ENCODE measurements around the gene KCND2.

Gene KCND2

DNA sequence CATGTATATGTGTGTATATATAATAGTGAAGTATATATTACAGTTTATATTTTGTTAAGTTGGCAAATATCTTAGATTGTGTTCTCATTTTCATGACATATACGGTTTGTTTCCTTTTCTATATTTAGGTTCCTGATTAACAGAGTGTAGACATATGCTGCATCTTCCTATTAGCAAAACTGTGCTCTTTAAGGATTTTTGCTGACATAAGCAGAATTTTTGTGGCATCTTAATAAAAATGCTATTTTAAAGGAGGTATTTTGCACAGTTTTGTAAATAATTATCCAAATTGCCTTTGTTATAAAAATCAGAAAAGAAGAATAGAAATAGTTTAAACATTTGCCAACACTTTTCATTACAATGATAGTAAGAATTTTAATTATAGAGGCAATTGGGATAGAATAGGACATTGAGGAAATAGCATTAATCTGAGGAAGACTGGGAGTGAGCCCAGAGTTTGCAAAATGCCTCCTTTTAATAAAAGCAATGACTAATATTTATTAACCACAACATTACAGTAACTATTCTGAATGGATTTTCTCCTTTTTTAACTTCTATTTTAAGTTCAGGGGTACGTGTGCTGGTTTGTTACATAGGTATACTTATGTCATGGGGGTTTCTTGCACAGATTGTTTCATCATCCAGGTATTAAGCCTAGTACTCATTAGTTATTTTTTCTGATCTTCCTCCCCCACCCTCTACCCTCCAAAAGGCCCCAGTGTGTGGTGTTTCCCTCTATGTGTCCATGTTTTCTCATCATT is 38.2 kb downstream of the KCND2 start:
- DNase-seq (ENCODE audit: low read depth), result no peak

GRCh38 chr7:120320218-120320961 is 47.4 kb downstream of the KCND2 start:
- DNase-seq (ENCODE audit: low read depth), result no peak

DNA sequence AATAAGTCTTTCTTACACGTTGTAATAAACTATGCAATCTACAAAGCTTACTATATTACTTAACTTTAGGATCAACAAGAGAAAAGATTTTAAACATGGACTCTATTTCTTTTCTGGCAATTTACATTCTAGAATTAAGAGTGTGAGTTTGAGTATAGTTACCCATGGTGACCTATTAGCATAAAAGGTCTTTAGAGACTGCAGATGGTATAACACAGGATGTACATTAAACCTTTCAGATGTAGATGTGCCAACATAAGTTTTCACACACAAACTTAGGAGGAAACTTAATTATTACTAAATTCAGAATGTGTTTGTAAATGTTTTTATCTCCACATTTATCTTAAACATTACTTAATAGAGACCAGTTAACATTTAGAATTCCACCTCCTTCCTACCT is 54.1 kb downstream of the KCND2 start:
- no peak for DNase-seq (ENCODE audit: low read depth)

- no peak for DNase-seq (ENCODE audit: low read depth)
Observed at GRCh38 chr7:120332433-120332832, 59.5 kb downstream of the KCND2 start.

- DNase-seq (ENCODE audit: low read depth), result no peak
Observed at GRCh38 chr7:120334475-120334874, 61.5 kb downstream of the KCND2 start.

- DNase-seq (ENCODE audit: low read depth), result no peak
Observed at GRCh38 chr7:120337308-120337907, 64.4 kb downstream of the KCND2 start.

GRCh38 chr7:120344276-120344675 is 71.3 kb downstream of the KCND2 start:
- DNase-seq (ENCODE audit: low read depth), result no peak

GRCh38 chr7:120353171-120353570 is 80.2 kb downstream of the KCND2 start:
- DNase-seq (ENCODE audit: low read depth), result no peak

DNA sequence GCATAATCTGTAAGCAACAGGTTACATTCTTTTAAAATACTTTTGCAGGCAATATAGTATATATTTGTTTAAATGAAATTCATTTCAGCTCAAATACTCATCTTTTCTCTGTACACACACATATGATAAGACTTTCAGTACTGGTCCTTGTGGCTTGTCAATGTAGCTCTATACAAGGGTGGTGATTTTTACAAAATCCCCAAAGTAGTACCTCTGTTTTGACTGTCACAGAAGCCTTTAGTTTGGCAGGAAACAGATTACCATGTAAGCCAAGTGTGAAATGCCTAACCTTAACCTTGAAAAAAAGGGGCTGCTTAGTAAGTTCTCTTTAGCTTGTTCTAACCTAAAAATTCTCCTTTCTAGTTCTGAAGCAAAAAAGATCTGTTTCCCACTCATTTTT is 87.9 kb downstream of the KCND2 start:
- DNase-seq (ENCODE audit: low read depth), result no peak

- no peak for DNase-seq (ENCODE audit: low read depth)
Observed at GRCh38 chr7:120363414-120363813, 90.4 kb downstream of the KCND2 start.

DNA sequence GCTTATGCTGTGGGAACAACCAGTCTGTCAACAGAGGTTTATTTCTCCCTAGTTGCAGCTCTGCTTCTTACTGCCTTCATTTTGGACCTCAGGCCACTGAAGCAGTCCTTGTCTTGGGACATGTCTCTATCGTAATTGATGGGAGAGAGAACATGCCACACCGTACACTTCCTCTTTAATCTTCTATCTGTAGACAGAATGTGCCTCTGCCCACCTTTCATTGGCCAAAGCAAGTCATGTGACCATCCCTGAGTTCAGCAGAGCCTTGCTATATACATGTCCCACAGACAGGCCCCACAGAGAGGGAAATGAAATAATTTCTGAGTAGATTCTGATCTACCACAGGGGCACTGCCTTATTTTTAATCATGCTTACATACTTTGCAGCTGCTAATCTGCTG is 98.0 kb downstream of the KCND2 start:
- no peak for DNase-seq (ENCODE audit: low read depth)

DNA sequence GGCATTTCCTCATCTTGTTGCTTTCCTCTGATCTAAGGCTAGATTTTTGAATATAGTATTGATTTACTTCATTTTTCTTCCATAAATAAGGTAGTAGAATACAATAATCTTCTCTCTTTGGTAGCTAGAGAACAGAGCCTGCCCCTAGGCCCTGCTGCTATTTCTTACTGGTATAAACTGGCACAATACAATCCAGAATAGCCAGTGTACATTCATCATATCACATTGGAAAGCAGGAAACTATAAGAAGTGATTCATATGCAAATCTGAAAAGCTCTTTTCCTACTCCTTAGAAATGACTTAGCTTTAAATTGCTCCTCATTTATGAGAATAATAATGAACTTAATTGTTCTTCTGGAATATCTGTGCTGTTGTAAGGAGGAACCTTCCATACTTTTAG is 100.2 kb downstream of the KCND2 start:
- DNase-seq (ENCODE audit: low read depth), result no peak

DNA sequence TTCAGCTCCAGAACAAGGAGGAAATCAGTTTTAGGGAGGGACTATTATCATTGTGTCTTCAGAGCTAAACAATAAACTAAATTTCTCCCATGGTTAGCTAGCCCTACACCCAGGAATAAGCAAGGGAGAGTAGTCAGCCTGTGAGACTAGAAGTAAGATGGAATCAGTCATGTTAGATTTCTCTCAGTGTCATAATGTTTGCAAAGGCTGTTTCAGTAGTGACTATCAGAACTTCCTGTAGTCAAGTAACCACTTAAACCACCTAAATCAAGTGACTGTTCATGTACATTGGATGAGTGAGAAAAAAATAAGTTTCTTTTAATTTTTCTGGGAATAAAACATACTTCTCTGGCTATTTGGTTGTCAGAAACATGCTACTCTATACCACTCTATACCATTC is 121.6 kb downstream of the KCND2 start:
- DNase-seq (ENCODE audit: low read depth), result no peak

GRCh38 chr7:120395526-120396019 is 122.6 kb downstream of the KCND2 start:
- no peak for DNase-seq (ENCODE audit: low read depth)

DNA sequence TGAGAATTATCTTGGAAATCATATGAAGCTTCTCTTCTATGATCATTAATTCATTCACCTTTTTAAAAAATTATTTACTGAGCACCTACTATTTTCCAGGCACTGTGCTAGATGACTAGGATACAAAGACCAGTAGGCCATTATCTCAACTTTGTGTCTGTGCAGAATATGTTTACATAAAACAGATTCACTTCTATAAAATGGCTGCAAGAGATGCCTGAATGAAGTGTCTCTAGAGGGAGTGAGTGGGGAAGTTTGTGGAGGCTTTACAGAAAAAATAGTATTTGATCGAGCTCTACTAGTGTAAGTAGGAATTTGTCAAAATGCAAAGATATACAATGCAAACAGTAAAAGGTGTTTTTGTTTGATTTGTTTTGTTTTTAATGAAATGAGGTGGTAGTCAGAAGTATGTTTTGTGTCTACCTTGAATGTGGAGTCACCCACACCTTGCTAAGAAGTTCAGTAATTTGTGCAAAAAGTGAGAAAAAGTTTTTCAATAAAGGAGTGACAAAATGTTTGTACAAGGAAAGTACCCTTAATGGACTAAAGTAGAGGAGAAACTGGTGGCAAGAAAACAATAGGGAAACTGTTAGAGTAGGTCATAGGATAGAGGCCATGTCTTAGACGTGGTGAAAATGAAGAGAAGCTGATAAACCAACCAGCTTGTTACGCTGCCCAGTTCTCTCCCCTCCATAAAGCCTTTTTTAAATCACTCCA is 125.5 kb downstream of the KCND2 start:
- DNase-seq (ENCODE audit: low read depth), result no peak

- DNase-seq (ENCODE audit: low read depth), result no peak
Observed at GRCh38 chr7:120400806-120401455, 128.0 kb downstream of the KCND2 start.

DNA sequence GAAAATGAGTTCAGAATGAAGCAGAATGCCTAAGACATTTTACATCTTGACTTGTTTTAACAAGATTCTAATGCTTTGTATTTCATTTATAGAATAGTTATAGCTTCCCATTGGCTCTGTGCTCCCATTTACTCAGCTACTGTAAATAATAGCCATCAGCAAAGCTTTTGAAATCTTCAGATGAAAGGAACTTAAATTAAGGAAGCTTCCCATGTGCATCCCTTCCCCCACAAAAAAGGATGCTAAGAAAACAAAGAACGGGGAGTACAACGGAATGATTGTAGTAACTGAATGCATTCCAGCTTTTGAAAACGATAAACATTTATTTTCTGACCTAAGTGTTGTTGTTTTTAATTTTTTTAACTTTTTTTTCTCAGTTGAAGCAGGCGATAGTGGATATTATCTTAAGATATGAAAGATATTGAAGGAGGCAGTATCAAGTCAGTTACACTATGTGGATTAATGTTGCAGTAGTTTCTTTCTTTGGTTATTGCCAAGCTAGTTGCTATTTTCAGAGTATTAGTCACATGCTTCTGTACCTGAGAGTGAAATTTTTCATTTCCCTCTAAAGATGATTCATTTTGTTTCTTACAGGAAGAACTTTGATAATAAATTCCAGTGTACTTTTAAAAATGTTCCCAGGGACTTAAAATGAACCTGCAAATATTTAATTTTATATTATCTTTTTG is 129.2 kb downstream of the KCND2 start:
- DNase-seq (ENCODE audit: low read depth), result no peak

GRCh38 chr7:120402801-120403200 is 129.8 kb downstream of the KCND2 start:
- no peak for DNase-seq (ENCODE audit: low read depth)

DNA sequence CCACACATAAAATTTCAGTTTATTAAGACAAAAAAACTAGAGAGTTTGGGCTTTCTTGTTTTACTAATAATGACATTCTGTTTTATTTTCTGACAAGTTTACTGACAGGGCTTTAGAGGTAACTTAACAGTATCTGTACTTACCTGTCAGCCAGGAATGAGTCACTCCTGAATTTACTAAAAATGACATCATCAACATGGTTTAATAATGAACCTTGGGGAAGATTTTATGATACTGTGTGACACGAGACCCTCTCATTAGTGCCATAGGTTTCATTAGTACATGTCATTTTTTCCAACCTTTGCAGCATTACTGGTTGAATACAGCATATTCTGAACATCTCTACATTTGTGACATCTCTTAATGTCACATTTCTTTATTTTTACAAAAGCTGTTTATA is 131.1 kb downstream of the KCND2 start:
- DNase-seq (ENCODE audit: low read depth), result no peak

DNA sequence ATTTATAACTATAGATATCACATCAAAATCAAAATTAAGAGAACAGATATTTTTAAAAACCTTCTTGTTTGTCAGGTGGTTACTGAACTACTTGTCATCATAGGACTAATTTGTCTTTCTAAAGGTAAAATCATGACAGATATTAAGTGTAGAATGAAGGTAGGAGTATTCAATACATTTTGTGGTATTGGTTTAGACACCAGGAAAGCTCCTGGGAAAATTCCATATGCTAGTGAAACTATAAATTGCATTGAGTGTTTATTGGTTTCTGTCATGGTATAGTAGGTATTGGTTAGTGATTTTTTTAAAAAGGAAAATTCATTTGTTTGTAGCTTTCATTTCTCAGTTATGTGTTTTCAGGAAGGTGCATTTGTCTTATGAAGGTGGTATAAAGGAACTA is 132.7 kb downstream of the KCND2 start:
- no peak for DNase-seq (ENCODE audit: low read depth)

DNA sequence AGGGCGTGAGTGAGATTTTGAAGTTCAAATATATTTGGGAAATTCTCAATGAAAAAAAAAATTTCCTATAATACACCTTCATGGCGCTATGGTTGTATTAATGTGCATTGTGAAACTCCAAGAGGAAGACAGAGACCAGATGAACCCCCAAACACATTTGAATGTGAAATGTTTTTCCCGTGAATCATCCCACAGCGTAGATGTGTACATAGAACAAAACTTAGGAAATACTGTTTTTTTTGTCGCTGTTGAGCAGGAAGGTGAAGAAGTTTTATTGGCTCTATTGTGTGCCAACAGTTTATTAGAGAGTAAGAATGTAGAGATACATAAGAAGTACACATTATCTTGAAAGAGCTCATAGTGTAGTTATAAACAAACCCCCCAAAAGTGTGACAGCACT is 134.0 kb downstream of the KCND2 start:
- no peak for DNase-seq (ENCODE audit: low read depth)
